CD14-positive monocyte (primary cell): ENCODE data around the gene RNF220. TPM values are rescaled to one million over a fixed set of nuclear protein-coding genes. Genes with fewer than 3 reads are reported as not detected.

Experiments used
- DNase-seq, 3 donors: peaks; one replicate each; pipeline ENCODE4 v3.0.0-alpha.2; 2011 to 2022
- H2AFZ ChIP-seq: 2 replicates; pipeline ENCODE4 v1.6.0; 2012; ENCODE audit warnings: mild to moderate bottlenecking, low read depth, low read length, inconsistent platforms; ENCODE audit not compliant: insufficient read depth, poor library complexity, severe bottlenecking
- H3K27ac ChIP-seq, 2 donors: 1 replicate in 1 of 2; 2 replicates in 1 of 2; pipeline ENCODE4 v1.5.1; 2012 to 2013; ENCODE audit warnings: low read length in 2 of 2, control low read depth in 1 of 2, inconsistent platforms in 1 of 2, low read depth in 1 of 2, mild to moderate bottlenecking in 1 of 2
- H3K27me3 ChIP-seq, 2 donors: one replicate each; pipeline versions ENCODE4 v1.6.0 to v1.6.1; 2011 to 2013; ENCODE audit warnings: low read length in 2 of 2; ENCODE audit not compliant: control insufficient read depth in 2 of 2, insufficient read depth in 2 of 2
- H3K36me3 ChIP-seq, 2 donors: replicated peaks in 1 of 2; 1 replicate in 1 of 2; 2 replicates in 1 of 2; pipeline versions ENCODE4 v1.5.1 to v1.6.1; 2012 to 2013; ENCODE audit warnings: low read length in 2 of 2, control low read depth in 1 of 2, inconsistent platforms in 1 of 2, mild to moderate bottlenecking in 1 of 2; ENCODE audit not compliant: insufficient read depth in 2 of 2, control insufficient read depth in 1 of 2
- H3K4me1 ChIP-seq, 2 donors: 1 replicate in 1 of 2; 2 replicates in 1 of 2; pipeline versions ENCODE4 v1.5.1 to v1.6.1; 2012 to 2013; ENCODE audit warnings: low read length in 2 of 2, control low read depth in 1 of 2, inconsistent platforms in 1 of 2, mild to moderate bottlenecking in 1 of 2, moderate library complexity in 1 of 2; ENCODE audit not compliant: insufficient read depth in 2 of 2, control insufficient read depth in 1 of 2
- H3K4me2 ChIP-seq: replicated peaks from 2 replicates; pipeline ENCODE3; 2012; ENCODE audit warnings: low read length, moderate library complexity, mild to moderate bottlenecking; ENCODE audit not compliant: poor library complexity, severe bottlenecking; ENCODE audit errors: extremely low read depth
- H3K4me3 ChIP-seq, 3 experiments: fragments of 200-600 bp in 1 of 3; sonication (generic) in 1 of 3; replicated peaks in 1 of 3; 1 replicate in 2 of 3; 2 replicates in 1 of 3; pipeline ENCODE4 v1.5.1; 2011 to 2013; ENCODE audit warnings: low read length in 3 of 3, mild to moderate bottlenecking in 3 of 3, control low read depth in 2 of 3, low read depth in 2 of 3, inconsistent platforms in 1 of 3, moderate library complexity in 1 of 3
- H3K79me2 ChIP-seq: 2 replicates; pipeline ENCODE4 v1.6.0; 2012; ENCODE audit warnings: mild to moderate bottlenecking, control low read depth, inconsistent platforms, low read length, moderate library complexity; ENCODE audit not compliant: insufficient read depth
- H3K9ac ChIP-seq: 2 replicates; pipeline ENCODE4 v1.6.0; 2017; ENCODE audit warnings: low read length, mild to moderate bottlenecking; ENCODE audit not compliant: insufficient read depth, poor library complexity, severe bottlenecking
- H3K9me3 ChIP-seq, 2 donors: replicated peaks in 1 of 2; 1 replicate in 1 of 2; 2 replicates in 1 of 2; pipeline versions ENCODE4 v1.5.1 to v1.6.1; 2012 to 2013; ENCODE audit warnings: low read length in 2 of 2, control low read depth in 1 of 2; ENCODE audit not compliant: control insufficient read depth in 1 of 2, insufficient read depth in 1 of 2
- H4K20me1 ChIP-seq: 2 replicates; pipeline ENCODE4 v1.6.0; 2012; ENCODE audit warnings: mild to moderate bottlenecking, low read length, control low read depth, moderate library complexity; ENCODE audit not compliant: insufficient read depth
- H3K27ac Mint-ChIP-seq, 7 donors: one replicate each; pipeline ENCODE4 v1.8.0; 2020; ENCODE audit warnings: mild to moderate bottlenecking in 7 of 7, mixed read lengths in 7 of 7, moderate library complexity in 6 of 7, inconsistent platforms in 2 of 7
- H3K27me3 Mint-ChIP-seq, 3 donors: one replicate each; pipeline ENCODE4 v1.8.0; 2021 to 2022; ENCODE audit warnings: low read depth in 3 of 3, mild to moderate bottlenecking in 3 of 3, mixed read lengths in 3 of 3, moderate library complexity in 3 of 3, inconsistent platforms in 1 of 3
- H3K36me3 Mint-ChIP-seq, 2 donors: one replicate each; pipeline ENCODE4 v1.8.0; 2020; ENCODE audit warnings: mixed read lengths in 2 of 2, inconsistent platforms in 1 of 2, mild to moderate bottlenecking in 1 of 2
- H3K4me1 Mint-ChIP-seq: one replicate; pipeline ENCODE4 v1.8.0; 2020; ENCODE audit warnings: mild to moderate bottlenecking, mixed read lengths
- H3K4me3 Mint-ChIP-seq, 2 donors: one replicate each; pipeline ENCODE4 v1.8.0; 2020; ENCODE audit warnings: mild to moderate bottlenecking in 2 of 2, mixed read lengths in 2 of 2, moderate library complexity in 1 of 2
- H3K9me3 Mint-ChIP-seq, 7 donors: one replicate each; pipeline ENCODE4 v1.8.0; 2020 to 2022; ENCODE audit warnings: mixed read lengths in 7 of 7, mild to moderate bottlenecking in 6 of 7, moderate library complexity in 6 of 7, inconsistent platforms in 2 of 7
- CTCF ChIP-seq: fragments of 200-600 bp; IDR thresholded peaks from one replicate; pipeline ENCODE4 v1.8.0; 2022; ENCODE audit warnings: antibody characterized with exemption, mild to moderate bottlenecking
- WGBS: methylation state at CpG from one replicate; pipeline ENCODE4 v1.1.5; 2013; ENCODE audit warnings: missing lambda C conversion rate; ENCODE audit not compliant: insufficient coverage; 5-methylcytosine and 5-hydroxymethylcytosine counted together
- intact Hi-C, 2 donors: fragments of 100-400 bp; cut with micrococcal nuclease; formaldehyde crosslinking; loops; one replicate each; pipeline versions ENCODE4 v1.15.0 to v1.15.1; 2023
- polyA plus RNA-seq, 3 donors: library from polyadenylated mRNA; depleted of rRNA in 1 of 3; unstranded in 2 of 3; stranded (reverse) in 1 of 3; fragments of 300-500 nt in 2 of 3; fragments of >200 nt in 1 of 3; fragmentation: Illumina TruSeq in 2 of 3; gene quantifications; 1 replicate in 2 of 3; 2 replicates in 1 of 3; pipeline ENCODE4 v1.2.3, GENCODE V29; 2012 to 2021

Gene RNF220
- polyA plus RNA-seq, 3 donors: 39.4 to 133 (median 49.4) TPM

GRCh38 chr1:44605914-44606615 is 201.0 kb downstream of the RNF220 start:
- WGBS: 100% methylated on average over 9 of the region's 12 CpGs
- Mint-ChIP-seq H3K27ac (no peak overlapping the region), H3K4me1 (peaks cover 4% of the 10 kb centered on the region), H3K9me3 (peaks cover 0 to 4% (median 0%) of the 10 kb centered on the region in 7 donors), H3K27me3 (peaks cover 0 to 3% (median 0%) of the 10 kb centered on the region in 3 donors), H3K4me3 (no peak overlapping the region), H3K36me3 (no peaks in the 10 kb centered on the region)
- H3K4me2 ChIP-seq: no peak overlapping the region
- H4K20me1 ChIP-seq: no peaks in the 10 kb centered on the region
- H3K9me3 ChIP-seq: no peaks in the 10 kb centered on the region
- no peak overlapping the region for H3K27ac ChIP-seq
- TF ChIP-seq CTCF: no peak
- no peaks in the 10 kb centered on the region for H3K36me3 ChIP-seq
- H2AFZ ChIP-seq: no peak overlapping the region
- H3K27me3 ChIP-seq: no peaks in the 10 kb centered on the region
- intact Hi-C loops: no loop called here
- H3K9ac ChIP-seq: no peak overlapping the region
- H3K4me1 ChIP-seq: no peaks in the 10 kb centered on the region
- no peak for DNase-seq
- no peaks in the 10 kb centered on the region for H3K79me2 ChIP-seq
- no peak overlapping the region for H3K4me3 ChIP-seq

GRCh38 chr1:44606701-44607281 is 201.7 kb downstream of the RNF220 start:
- H3K27ac Mint-ChIP-seq: peak overlapping the region in 1 of 7 donors; percentile 34
- Histone ChIP-seq H3K9me3 (no peaks in the 10 kb centered on the region), H3K79me2 (no peaks in the 10 kb centered on the region), H3K9ac (no peak overlapping the region), H3K4me3 (no peak overlapping the region), H3K27ac (no peak overlapping the region), H3K36me3 (no peaks in the 10 kb centered on the region), H3K4me1 (no peaks in the 10 kb centered on the region), H3K27me3 (no peaks in the 10 kb centered on the region), H4K20me1 (no peaks in the 10 kb centered on the region), H2AFZ (no peak overlapping the region), H3K4me2 (no peak overlapping the region)
- peaks cover 0 to 5% (median 0%) of the 10 kb centered on the region in 3 donors for H3K27me3 Mint-ChIP-seq
- H3K4me1 Mint-ChIP-seq: peaks cover 4% of the 10 kb centered on the region
- H3K9me3 Mint-ChIP-seq: peaks cover 0 to 4% (median 0%) of the 10 kb centered on the region in 7 donors
- TF ChIP-seq CTCF: no peak
- DNase-seq: no peak
- 89% methylated on average over 8 of the region's 8 CpGs for WGBS
- peak overlapping the region in 1 of 2 donors; percentile 7 for H3K4me3 Mint-ChIP-seq
- H3K36me3 Mint-ChIP-seq: no peaks in the 10 kb centered on the region
- intact Hi-C loops: no loop called here
